ENCODE results near the gene DISP2. TPM values are rescaled to one million over a fixed set of nuclear protein-coding genes. Genes with fewer than 3 reads are reported as not detected.
A peak's percentile ranks its signal among the peaks of the same experiment; 100 is the strongest.

DISP2 gene
- total and polyA plus RNA-seq, 9 of the 15 experiments (the other 6 are each of a cell fraction or from before 2014, with no cell fraction given), result 0.06 to 0.89 (median 0.15) TPM; not detected in 1

GRCh38 chr15:40330368-40330836 lies 27.6 kb upstream of the DISP2 start (continued):
- TF ChIP-seq HMBOX1 (IDR thresholded peaks at IDR 0.05) (peak; percentile 88), ETV6 (IDR thresholded peaks at IDR 0.05; ENCODE audit: borderline replicate concordance in 1 of 2, low read depth in 2 of 2, low read length in 1 of 2) (no peak), ETV6 (CRISPR knock-in tag; IDR thresholded peaks at IDR 0.05; ENCODE audit: borderline replicate concordance) (no peak), ZBTB5 (IDR thresholded peaks at IDR 0.05) (no peak), ZNF124 (CRISPR knock-in tag; IDR thresholded peaks at IDR 0.05) (no peak), PKNOX1 (IDR thresholded peaks at IDR 0.05) (peak; percentile 71), ZNF639 (CRISPR knock-in tag; conservative IDR thresholded peaks at IDR 0.05 in 1 of 2, IDR thresholded peaks at IDR 0.05 in 1 of 2) (peak in 1 of 2 experiments; percentile 78; a peak in 1 of 4 replicates), ELK1 (CRISPR knock-in tag; IDR thresholded peaks at IDR 0.05) (no peak), MTA1 (IDR thresholded peaks at IDR 0.05; ENCODE audit: borderline replicate concordance) (0 out of 2 replicates have a peak, but pooled peaks have one; percentile 31), XRCC3 (IDR thresholded peaks at IDR 0.05) (no peak), ZZZ3 (IDR thresholded peaks at IDR 0.05) (no peak), RHOXF2B (CRISPR knock-in tag; conservative IDR thresholded peaks at IDR 0.05) (no peak), HEY1 (CRISPR knock-in tag; IDR thresholded peaks at IDR 0.05; ENCODE audit: borderline replicate concordance) (no peak), KAT8 (IDR thresholded peaks at IDR 0.05; ENCODE audit: low read depth) (no peak), HDGF (IDR thresholded peaks at IDR 0.05) (no peak), ZNF583 (CRISPR knock-in tag; IDR thresholded peaks at IDR 0.05) (no peak), ZNF584 (CRISPR knock-in tag; IDR thresholded peaks at IDR 0.05; ENCODE audit: low read depth) (0 out of 2 replicates have a peak, but pooled peaks have one; percentile 13), ERF (CRISPR knock-in tag; IDR thresholded peaks at IDR 0.05) (no peak), ZNF431 (CRISPR knock-in tag; IDR thresholded peaks at IDR 0.05) (no peak), NBN (IDR thresholded peaks at IDR 0.05; ENCODE audit: low read depth) (0 out of 2 replicates have a peak, but pooled peaks have one; percentile 27), PHTF2 (CRISPR knock-in tag; IDR thresholded peaks at IDR 0.05) (no peak)

Measured in K562 (cell line).